D721Med (cell line): ENCODE results near the gene SELENOT.
"Not testable (repeated sequence)": the region's sequence is repeated elsewhere in the genome, so short reads cannot be mapped to it uniquely, and the experiment has no call there.

Source experiments
- DNase-seq: peaks from one replicate; pipeline ENCODE4 v3.0.0; 2011; ENCODE audit warnings: low spot score; ENCODE audit not compliant: insufficient read length
- FAIRE-seq: peaks from 2 replicates; lab custom pipeline; 2011; peaks lifted over from hg19 to GRCh38; lab: Jason Lieb, UNC
- CTCF ChIP-seq: IDR thresholded peaks from 2 replicates; pipeline ENCODE4 v1.5.1; 2012; ENCODE audit warnings: mild to moderate bottlenecking, control low read depth; ENCODE audit not compliant: insufficient read depth; ENCODE audit errors: missing control alignments

SELENOT gene

GRCh38 chr3:150599611-150600297, 3.4 kb upstream of the SELENOT start:
- TF ChIP-seq CTCF, result no peak

GRCh38 chr3:150600647-150601530, 2.2 kb upstream of the SELENOT start:
- not testable (repeated sequence) for DNase-seq, FAIRE-seq

More at GRCh38 chr3:150599611-150600297, 3.4 kb upstream of the SELENOT start:
- DNase-seq (no peak), FAIRE-seq (no peak)

DNA sequence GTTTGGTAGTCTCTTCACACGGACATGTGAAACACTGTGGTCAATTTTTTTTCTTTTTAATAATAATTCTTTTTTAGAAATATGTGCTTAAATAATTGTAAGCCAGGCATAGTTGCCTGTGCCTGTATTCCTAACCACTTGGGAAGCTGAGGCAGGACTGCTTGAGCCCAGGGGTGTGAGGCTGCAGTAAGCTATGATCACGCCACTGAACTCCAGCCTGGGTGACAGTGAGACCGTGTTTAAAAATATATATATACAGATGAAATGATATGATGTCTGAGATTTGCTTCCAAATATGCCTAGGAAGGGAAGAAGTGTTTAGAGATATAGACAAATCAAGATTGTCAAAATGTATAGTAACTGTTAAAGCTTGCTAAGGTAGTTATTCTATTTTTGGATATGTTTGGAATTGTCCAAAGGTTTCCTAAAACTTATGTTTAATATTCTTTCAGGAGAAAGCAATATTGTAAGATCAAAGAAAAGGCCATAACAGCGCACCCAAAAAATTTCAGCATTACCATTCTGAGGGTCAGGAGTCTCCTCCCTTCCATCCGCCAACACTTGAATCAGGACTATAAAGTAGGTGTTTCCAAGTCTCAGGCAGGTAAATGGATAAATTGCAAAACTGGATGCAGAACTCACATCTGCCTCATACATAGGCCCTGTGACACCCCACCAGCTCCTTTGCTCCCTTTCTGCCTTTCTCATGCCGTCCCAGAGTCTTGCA, 532 bp upstream of the SELENOT start:
- no peak for DNase-seq
- TF ChIP-seq CTCF, result no peak
- FAIRE-seq, result no peak

- FAIRE-seq (no peak), DNase-seq (no peak)
- no peak for TF ChIP-seq CTCF
Measured at GRCh38 chr3:150603980-150604319, 829 bp downstream of the SELENOT start.

DNA sequence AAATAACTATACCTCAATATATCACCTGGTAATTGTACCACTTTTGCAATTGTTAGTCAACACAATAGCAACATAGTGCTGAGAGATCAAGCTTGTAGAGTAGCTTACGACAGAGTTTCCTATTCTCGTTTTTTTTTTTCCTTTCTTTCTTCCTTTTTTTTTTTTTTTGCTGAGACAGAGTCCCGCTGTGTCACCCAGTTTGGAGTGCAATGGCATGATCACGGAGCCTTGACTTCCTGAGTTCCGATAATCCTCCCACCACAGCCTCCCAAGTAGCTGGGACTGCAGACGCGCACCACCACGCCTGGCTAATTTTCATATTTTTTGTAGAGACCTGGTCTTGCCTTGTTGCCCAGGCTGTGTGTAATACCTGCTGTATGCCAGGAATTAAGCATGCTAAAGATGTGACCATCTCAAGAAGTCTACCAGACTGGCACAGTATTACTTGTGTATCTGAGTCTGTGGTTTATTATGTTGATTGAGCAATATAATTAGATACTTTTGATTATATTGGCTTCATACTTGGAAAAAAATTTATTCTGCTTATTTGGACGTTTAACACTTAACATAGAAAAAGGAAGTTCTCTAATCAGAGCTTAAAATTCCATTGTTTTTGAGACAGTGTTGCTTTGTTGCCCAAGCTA, 3.0 kb downstream of the SELENOT start:
- DNase-seq (no peak), FAIRE-seq (no peak)
- TF ChIP-seq CTCF, result no peak

- no peak for TF ChIP-seq CTCF
- FAIRE-seq (no peak), DNase-seq (no peak)
Measured at GRCh38 chr3:150607267-150608065, 4.3 kb downstream of the SELENOT start.

DNA sequence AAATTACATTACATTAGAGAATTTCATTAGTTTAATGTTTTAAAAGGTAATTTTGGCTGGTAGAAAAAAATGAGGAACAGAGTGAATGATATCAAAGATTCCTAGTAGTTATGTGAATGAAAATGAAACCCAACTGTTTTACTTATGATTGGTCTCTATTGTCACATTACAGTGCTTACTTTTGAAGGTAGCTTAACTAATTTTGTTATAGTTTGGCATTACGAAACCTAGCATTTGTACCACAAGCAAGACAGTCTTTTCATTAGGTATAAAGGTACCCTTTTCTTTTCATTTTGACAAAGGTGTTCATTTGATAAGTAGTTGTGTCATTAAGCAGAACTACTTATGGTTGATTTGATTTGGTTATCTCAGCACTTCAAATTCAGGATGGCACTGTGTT, 6.9 kb downstream of the SELENOT start:
- TF ChIP-seq CTCF, result no peak
- no peak for FAIRE-seq
- no peak for DNase-seq
